GM06990 (cell line): ENCODE measurements around the gene CCL18.
"Not testable (repeated sequence)": the region's sequence is repeated elsewhere in the genome, so short reads cannot be mapped to it uniquely, and the experiment has no call there.

Source experiments
- DNase-seq: peaks from one replicate; pipeline ENCODE4 v3.0.0-alpha.2; 2011; ENCODE audit not compliant: insufficient read length; ENCODE audit errors: extremely low read depth
- H3K27me3 ChIP-seq: replicated peaks from 2 replicates; pipeline ENCODE4 v1.6.0; 2011; ENCODE audit warnings: low read length; ENCODE audit not compliant: control insufficient read depth, insufficient read depth
- H3K36me3 ChIP-seq: 2 replicates; pipeline ENCODE4 v1.5.1; 2011; ENCODE audit warnings: low read length; ENCODE audit not compliant: control insufficient read depth, insufficient read depth
- H3K4me3 ChIP-seq: replicated peaks from 2 replicates; pipeline ENCODE4 v1.5.1; 2011; ENCODE audit warnings: low read depth, mild to moderate bottlenecking, control low read depth, low read length
- TF ChIP-seq, protein P1 (sequence below): IDR thresholded peaks from 2 replicates; pipeline ENCODE4 v1.5.1; 2011; ENCODE audit warnings: low read length, control low read depth, mild to moderate bottlenecking, inconsistent platforms; ENCODE audit not compliant: insufficient read depth, poor library complexity, severe bottlenecking

The CCL18 gene

DNA sequence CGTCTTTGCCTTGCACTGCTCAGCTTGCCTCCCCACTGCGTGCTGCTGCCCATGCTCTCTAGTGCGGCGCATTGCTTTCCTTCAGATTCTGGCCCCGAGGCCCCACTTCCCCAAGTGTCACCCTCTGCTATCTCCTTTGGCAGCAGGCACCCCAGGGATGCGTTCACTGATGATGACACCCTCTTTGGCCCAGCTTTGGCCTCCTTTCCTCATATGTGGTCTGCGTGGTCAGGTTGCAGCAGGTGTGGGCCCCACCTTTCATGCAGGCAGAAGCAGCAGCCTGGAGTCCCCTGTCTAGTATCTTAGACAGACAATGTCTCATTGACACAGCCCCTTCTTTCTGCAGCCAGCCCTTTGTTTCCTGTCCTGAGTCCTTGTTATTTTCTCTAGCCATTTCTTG is 30.7 kb downstream of the CCL18 start:
- Histone ChIP-seq H3K27me3 (no peaks in the 10 kb centered on the region), H3K4me3 (no peak overlapping the region), H3K36me3 (no peaks in the 10 kb centered on the region)
- peak; percentile 41 for DNase-seq
- TF ChIP-seq, protein P1, sequence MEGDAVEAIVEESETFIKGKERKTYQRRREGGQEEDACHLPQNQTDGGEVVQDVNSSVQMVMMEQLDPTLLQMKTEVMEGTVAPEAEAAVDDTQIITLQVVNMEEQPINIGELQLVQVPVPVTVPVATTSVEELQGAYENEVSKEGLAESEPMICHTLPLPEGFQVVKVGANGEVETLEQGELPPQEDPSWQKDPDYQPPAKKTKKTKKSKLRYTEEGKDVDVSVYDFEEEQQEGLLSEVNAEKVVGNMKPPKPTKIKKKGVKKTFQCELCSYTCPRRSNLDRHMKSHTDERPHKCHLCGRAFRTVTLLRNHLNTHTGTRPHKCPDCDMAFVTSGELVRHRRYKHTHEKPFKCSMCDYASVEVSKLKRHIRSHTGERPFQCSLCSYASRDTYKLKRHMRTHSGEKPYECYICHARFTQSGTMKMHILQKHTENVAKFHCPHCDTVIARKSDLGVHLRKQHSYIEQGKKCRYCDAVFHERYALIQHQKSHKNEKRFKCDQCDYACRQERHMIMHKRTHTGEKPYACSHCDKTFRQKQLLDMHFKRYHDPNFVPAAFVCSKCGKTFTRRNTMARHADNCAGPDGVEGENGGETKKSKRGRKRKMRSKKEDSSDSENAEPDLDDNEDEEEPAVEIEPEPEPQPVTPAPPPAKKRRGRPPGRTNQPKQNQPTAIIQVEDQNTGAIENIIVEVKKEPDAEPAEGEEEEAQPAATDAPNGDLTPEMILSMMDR = no peak

DNA sequence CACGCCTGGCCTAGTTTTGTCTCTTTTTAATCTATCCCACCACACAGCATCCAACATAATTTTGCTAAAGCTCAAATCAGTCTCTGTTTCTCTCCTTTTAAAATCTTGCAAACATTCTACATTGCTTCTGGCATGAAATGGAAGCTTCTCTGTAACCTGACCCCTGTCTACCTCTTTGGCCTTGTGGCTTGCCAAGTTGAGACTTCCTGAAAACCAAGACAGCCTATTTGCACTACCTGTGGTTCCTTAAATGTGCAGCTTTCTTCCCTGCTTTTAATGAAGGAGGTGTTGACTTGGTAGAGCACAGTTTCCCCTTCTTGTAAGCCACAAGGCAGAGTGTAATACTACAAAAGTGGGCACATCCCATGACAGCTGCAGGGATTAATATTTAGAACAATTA is 31.9 kb downstream of the CCL18 start:
- H3K36me3 ChIP-seq = no peaks in the 10 kb centered on the region
- no peak overlapping the region for H3K4me3 ChIP-seq
- no peaks in the 10 kb centered on the region for H3K27me3 ChIP-seq
- no peak for DNase-seq
- TF ChIP-seq, protein P1 = no peak

DNA sequence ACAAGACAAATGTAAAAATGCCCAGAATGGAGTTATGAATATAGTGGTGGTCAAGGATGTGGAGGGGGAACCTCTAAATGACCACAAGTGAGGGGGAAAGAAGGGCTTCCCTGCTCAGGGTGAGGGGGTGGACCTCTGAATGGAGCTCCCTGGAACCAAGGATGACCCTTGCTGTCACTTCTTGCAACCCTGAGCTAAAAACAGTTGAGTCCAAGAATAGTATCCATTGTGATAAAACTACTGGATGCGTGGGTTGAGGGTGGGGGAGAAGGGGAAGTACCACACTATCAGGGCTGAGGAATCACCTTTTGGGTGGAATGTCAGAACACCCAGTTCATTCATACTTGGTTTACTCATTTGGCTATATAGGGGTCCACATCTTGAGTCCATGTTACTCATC is 34.9 kb downstream of the CCL18 start:
- H3K36me3 ChIP-seq, H3K4me3 ChIP-seq, DNase-seq, H3K27me3 ChIP-seq: not testable (repeated sequence)

DNA sequence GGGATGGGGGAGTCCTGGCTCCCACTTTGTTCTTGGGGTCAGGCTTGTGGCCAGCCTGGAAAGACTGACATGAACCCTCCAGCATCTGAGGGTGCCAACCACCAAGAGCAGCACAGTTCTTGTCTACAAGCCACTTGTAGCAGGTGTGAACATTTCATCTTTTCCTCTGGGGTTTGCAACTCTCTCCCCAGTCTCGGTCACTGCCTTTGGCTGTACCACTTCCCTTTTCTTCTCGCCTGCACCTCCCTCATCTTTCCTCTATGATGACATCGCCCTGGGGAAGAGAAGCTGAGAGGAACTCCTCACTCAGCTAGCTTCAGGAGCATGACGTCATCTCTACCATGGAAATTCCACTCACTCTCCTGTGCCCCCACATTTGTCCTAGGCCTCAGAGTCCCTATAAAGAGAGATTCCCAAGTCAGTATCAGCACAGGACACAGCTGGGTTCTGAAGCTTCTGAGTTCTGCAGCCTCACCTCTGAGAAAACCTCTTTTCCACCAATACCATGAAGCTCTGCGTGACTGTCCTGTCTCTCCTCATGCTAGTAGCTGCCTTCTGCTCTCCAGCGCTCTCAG is 39.4 kb downstream of the CCL18 start, which contains the start of gene CCL4:
Gene CCL4, plus strand, starts transcription at position 427 of the 575 bp plus-strand sequence. Its CDS starts 79 bp downstream, at position 506.
- H3K27me3 ChIP-seq, H3K36me3 ChIP-seq: not testable (repeated sequence)
- DNase-seq = peak; percentile 46
- H3K4me3 ChIP-seq = peak within 1 kb of the TSS; percentile 43

DNA sequence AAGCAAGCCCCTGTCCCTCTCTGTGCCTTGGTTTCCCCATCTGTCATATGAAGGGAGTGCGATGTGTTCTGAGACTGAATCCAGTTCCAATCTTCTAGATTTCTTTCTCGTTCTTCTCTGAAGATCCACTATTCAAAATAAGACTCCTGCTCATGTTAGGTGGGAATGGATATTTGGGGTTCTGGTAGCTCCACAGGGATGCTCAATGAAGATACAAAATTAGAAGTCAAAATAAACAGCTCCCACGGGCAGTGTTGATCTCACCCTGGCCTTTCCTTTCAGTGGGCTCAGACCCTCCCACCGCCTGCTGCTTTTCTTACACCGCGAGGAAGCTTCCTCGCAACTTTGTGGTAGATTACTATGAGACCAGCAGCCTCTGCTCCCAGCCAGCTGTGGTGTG is 40.2 kb downstream of the CCL18 start:
- not testable (repeated sequence) for H3K27me3 ChIP-seq, DNase-seq, H3K36me3 ChIP-seq
- peak overlapping the region; percentile 43 for H3K4me3 ChIP-seq

DNA sequence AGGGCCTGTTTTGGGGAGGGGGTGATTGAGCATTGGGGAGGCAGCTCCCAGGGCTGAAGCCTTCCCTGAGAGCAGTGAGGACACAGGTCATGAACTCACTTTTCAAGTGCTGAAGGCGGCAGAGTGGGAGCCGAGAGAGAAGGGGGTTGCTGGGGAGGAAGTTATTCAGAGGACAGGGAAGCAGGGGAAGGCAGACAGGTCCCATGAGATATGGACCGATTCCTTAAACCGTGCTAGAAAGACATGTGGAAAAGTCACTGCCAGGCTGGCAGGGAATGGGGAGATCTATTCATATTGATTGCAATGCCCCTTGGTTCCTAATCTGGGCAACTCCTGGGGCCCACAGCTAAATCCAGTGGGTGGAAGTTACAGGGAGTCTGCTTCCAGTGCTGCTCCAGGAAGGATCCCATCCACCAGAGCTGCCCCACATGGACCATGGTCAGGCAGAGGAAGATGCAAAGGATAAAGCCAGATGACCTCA is 40.7 kb downstream of the CCL18 start:
- Histone ChIP-seq H3K4me3 (peak overlapping the region; percentile 43), H3K27me3 (no peaks in the 10 kb centered on the region), H3K36me3 (no peaks in the 10 kb centered on the region)
- no peak for DNase-seq
- TF ChIP-seq, protein P1 = no peak

DNA sequence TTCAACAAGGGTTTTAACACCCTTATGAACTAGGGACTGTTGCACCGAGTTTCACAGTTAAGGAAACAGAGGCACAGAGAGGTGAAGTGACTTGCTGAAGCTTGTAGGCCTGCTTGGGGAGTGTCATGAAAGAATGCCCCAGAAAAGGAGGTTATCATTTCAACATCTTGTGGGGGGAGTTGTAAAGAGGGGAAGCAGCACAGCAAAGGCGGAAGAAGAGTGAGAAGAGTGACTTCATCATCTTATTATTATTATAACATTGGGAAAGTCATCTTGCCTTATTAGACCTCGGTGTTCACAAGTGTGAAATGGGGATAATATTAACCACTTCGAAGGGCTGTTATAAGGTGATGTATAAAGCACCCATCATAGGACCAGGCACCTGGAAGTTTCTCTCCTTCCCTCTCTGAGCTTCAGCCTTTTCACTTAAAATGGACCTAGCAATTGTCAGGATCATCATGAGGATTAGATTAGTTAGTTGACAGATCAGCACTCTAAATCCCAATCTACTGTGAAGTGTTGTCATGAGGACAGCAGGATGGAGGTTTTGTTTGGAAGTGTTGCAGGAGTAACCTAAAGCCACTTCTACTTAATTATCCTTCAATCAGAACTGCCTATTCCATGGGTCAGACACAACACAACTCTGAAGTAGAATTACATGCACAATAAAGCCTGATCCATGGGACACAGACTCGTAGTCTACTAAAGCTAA is 41.9 kb downstream of the CCL18 start:
- TF ChIP-seq, protein P1 = no peak
- Histone ChIP-seq H3K36me3 (no peaks in the 10 kb centered on the region), H3K4me3 (no peak overlapping the region), H3K27me3 (no peaks in the 10 kb centered on the region)
- no peak for DNase-seq
